ENCODE results near the gene ARHGAP15.

ARHGAP15 gene

GRCh38 chr2:143175438-143175837, 46.2 kb downstream of the ARHGAP15 start:
- no peak for TF ChIP-seq CTCF (IDR thresholded peaks at IDR 0.05; ENCODE audit: low read depth, low read length)

GRCh38 chr2:143176606-143177005, 47.4 kb downstream of the ARHGAP15 start:
- peak overlapping the region; percentile 38; the same call in 1 of the 2 replicates for H3K4me3 ChIP-seq (ENCODE audit: low read depth, low read length)
- no peak for TF ChIP-seq CTCF (IDR thresholded peaks at IDR 0.05; ENCODE audit: low read depth, low read length)

More at GRCh38 chr2:143175438-143175837, 46.2 kb downstream of the ARHGAP15 start:
- H3K4me3 ChIP-seq (ENCODE audit: low read depth, low read length) = no peak overlapping the region

GRCh38 chr2:143177096-143177786, 48.0 kb downstream of the ARHGAP15 start:
- TF ChIP-seq CTCF (IDR thresholded peaks at IDR 0.05; ENCODE audit: low read depth, low read length) = no peak
- peak overlapping the region; percentile 38 for H3K4me3 ChIP-seq (ENCODE audit: low read depth, low read length)

- TF ChIP-seq CTCF (IDR thresholded peaks at IDR 0.05; ENCODE audit: low read depth, low read length) = no peak
- no peak overlapping the region for H3K4me3 ChIP-seq (ENCODE audit: low read depth, low read length)
These were observed 52.3 kb downstream of the ARHGAP15 start for GRCh38 chr2:143181494-143181893.

- H3K4me3 ChIP-seq (ENCODE audit: low read depth, low read length) = no peak overlapping the region
- TF ChIP-seq CTCF (IDR thresholded peaks at IDR 0.05; ENCODE audit: low read depth, low read length) = no peak
These were observed 53.4 kb downstream of the ARHGAP15 start for GRCh38 chr2:143182649-143183048.

- no peak for TF ChIP-seq CTCF (IDR thresholded peaks at IDR 0.05; ENCODE audit: low read depth, low read length)
- H3K4me3 ChIP-seq (ENCODE audit: low read depth, low read length) = no peak overlapping the region
These were observed 54.7 kb downstream of the ARHGAP15 start for GRCh38 chr2:143183804-143184463.

GRCh38 chr2:143186876-143187275, 57.7 kb downstream of the ARHGAP15 start:
- no peak overlapping the region for H3K4me3 ChIP-seq (ENCODE audit: low read depth, low read length)
- TF ChIP-seq CTCF (IDR thresholded peaks at IDR 0.05; ENCODE audit: low read depth, low read length) = no peak
